Colonic mucosa (tissue), 4 donors: ENCODE data around the gene ROGDI. TPM values are rescaled to one million over a fixed set of nuclear protein-coding genes. Genes with fewer than 3 reads are reported as not detected.

Experiments
- DNase-seq: peaks from one replicate; pipeline ENCODE4 v3.0.0-alpha.2; 2020
- H3K27ac ChIP-seq: fragments of 200-600 bp; one replicate; pipeline ENCODE4 v1.8.0; 2021
- H3K27me3 ChIP-seq: fragments of 200-600 bp; one replicate; pipeline ENCODE4 v1.8.0; 2021
- H3K36me3 ChIP-seq: fragments of 200-600 bp; one replicate; pipeline ENCODE4 v1.8.0; 2021
- H3K4me1 ChIP-seq: fragments of 200-600 bp; one replicate; pipeline ENCODE4 v1.8.0; 2021; ENCODE audit warnings: mild to moderate bottlenecking
- H3K4me3 ChIP-seq: fragments of 200-600 bp; one replicate; pipeline ENCODE4 v1.8.0; 2021
- H3K9ac ChIP-seq, 2 donors: one replicate each; pipeline ENCODE4 v1.7.0; 2013; ENCODE audit warnings: control low read depth in 2 of 2, low read depth in 2 of 2, low read length in 2 of 2
- H3K9me3 ChIP-seq: fragments of 200-600 bp; one replicate; pipeline ENCODE4 v1.8.0; 2021
- intact Hi-C: fragments of 100-400 bp; cut with DNase I; formaldehyde crosslinking; loops from one replicate; pipeline ENCODE4 v1.14.1; 2022
- total RNA-seq, 2 donors: library from RNA; stranded (reverse); fragmentation: NEBNext Ultra II Directional in 1 of 2; extraction: Animal tissue kit (Norgen Biotek cat#: 25700) in 1 of 2; gene quantifications; one replicate each; pipeline ENCODE4 v1.2.1, GENCODE V29; 2021
- TF ChIP-seq, protein P1 (sequence below): fragments of 200-600 bp; IDR thresholded peaks from one replicate; pipeline ENCODE4 v1.8.0; 2022; ENCODE audit warnings: antibody characterized with exemption, mild to moderate bottlenecking
- donor health status: healthy.
- donor health status: DM: no; HTN: no; CAD: no.
- donor health status: DM: no; HTN: no; CAD: no.

The ROGDI gene
- total RNA-seq, 2 donors from 2014 or later, result 18.1 to 23.9 TPM

DNA sequence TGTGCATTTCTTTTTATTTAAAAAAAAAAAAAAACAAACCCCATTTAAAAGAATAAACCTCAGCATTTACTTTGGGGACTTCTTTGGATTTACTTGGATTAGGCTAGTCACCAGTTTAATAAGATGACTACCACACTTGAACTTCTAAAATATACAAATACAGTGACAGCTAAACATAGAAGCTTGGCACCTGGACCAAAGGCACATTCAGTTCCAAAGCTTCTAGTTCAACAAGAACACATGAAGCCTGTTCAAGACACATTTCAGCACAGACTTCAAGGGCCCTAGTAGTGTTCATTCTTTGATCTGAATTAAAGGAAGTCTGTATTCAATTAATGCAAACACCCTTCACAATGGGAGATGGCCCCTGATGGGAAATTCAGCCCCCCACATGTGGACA, 11.6 kb upstream of the ROGDI start:
- TF ChIP-seq, protein P1, sequence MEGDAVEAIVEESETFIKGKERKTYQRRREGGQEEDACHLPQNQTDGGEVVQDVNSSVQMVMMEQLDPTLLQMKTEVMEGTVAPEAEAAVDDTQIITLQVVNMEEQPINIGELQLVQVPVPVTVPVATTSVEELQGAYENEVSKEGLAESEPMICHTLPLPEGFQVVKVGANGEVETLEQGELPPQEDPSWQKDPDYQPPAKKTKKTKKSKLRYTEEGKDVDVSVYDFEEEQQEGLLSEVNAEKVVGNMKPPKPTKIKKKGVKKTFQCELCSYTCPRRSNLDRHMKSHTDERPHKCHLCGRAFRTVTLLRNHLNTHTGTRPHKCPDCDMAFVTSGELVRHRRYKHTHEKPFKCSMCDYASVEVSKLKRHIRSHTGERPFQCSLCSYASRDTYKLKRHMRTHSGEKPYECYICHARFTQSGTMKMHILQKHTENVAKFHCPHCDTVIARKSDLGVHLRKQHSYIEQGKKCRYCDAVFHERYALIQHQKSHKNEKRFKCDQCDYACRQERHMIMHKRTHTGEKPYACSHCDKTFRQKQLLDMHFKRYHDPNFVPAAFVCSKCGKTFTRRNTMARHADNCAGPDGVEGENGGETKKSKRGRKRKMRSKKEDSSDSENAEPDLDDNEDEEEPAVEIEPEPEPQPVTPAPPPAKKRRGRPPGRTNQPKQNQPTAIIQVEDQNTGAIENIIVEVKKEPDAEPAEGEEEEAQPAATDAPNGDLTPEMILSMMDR, result no peak
- intact Hi-C loops, result no loop called here
- H3K27me3 ChIP-seq, result no peaks in the 10 kb centered on the region
- H3K4me3 ChIP-seq, result no peak overlapping the region
- H3K36me3 ChIP-seq, result peaks cover 3% of the 10 kb centered on the region
- H3K9ac ChIP-seq, result no peak overlapping the region
- no peak overlapping the region for H3K27ac ChIP-seq
- H3K4me1 ChIP-seq, result no peaks in the 10 kb centered on the region
- no peak for DNase-seq
- H3K9me3 ChIP-seq, result no peaks in the 10 kb centered on the region

DNA sequence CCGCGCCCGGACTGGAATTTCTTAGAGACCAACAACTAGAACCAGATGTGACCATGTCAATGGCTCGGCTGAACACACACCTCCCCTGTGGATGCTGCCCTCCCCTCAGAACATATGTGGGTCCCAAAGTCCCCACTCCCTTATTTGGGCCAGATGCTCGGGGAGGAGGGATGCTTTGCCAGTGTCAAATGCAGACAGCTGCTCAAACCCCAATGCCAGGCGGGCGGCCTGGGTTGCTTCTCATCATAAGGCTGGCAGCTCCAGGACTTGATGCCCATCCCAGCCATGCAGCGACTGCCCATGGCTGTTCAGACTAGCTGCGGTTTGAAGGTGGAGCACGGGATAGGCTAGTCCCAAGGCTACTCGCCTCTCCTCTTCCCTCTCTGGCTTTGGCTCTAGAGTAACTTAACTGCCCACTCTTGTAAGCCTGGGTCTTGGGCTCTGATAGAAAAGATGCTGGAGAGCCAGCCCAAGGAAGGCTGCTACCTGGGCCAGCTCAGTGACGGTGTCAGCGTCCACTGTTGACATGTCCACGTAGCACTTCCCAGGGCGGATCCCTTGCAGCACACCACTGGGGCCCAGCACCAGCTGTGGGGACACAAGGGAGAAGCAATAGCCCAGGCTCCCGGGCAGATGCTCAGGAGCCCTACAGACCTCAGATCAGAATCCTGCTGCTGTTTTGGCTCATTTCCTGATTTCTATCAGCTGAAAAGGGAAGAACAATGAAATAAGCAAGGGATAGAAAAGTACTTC, 11.0 kb upstream of the ROGDI start:
- Histone ChIP-seq H3K27ac (no peak overlapping the region), H3K9me3 (no peaks in the 10 kb centered on the region), H3K27me3 (no peaks in the 10 kb centered on the region), H3K36me3 (peaks cover 3% of the 10 kb centered on the region), H3K4me3 (no peak overlapping the region), H3K9ac (no peak overlapping the region), H3K4me1 (no peaks in the 10 kb centered on the region)
- no peak for DNase-seq
- TF ChIP-seq, protein P1, result no peak
- intact Hi-C loops, result no loop called here

DNA sequence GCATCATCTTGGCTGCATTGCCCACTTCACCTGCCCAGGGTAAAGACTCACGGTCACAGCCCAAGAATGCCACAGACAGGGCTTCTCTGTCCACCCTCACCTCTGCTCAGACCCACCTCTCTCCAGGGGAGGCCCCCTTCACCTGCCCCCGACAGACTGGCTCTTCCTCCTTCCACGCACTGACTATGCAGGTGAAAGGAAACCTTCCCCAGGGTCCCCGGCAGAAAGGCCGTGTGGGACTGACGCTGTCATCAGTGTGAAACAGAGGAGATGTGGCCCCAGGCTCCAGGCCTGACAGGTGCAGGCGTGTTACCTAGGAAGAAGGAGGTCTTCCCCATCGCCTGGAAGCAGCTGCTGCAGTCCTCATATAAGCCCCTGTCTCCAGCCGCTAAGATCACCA, 9.3 kb upstream of the ROGDI start:
- H3K36me3 ChIP-seq, result peaks cover 4% of the 10 kb centered on the region

DNA sequence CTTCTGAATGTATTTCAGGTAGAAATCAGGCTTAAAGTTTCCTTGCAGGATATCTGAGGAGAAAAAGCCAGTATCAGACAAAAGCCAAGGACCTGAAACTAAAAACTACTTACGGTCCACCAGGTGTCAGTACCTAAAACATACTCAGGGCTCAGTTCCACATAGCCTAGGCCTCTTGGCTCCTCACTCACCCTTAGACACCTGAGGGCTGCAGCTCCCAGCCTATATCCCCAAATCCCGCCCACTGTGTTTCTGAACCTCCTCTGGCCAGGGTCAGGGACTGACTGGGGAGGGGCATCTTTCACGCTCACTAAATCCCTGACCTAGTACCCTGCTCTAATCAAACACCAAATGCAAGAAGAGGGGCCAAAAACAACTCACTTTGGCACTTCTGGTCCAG, 8.8 kb upstream of the ROGDI start:
- no peak overlapping the region for H3K4me3 ChIP-seq
- no peak for DNase-seq
- H3K9me3 ChIP-seq, result no peaks in the 10 kb centered on the region
- H3K36me3 ChIP-seq, result peaks cover 4% of the 10 kb centered on the region
- intact Hi-C loops, result no loop called here
- H3K4me1 ChIP-seq, result no peaks in the 10 kb centered on the region
- no peak overlapping the region for H3K9ac ChIP-seq
- H3K27me3 ChIP-seq, result no peaks in the 10 kb centered on the region
- TF ChIP-seq, protein P1, result no peak
- H3K27ac ChIP-seq, result no peak overlapping the region

More for the DNA sequence above, 9.3 kb upstream of the ROGDI start:
- no peak overlapping the region for H3K27ac ChIP-seq
- no peaks in the 10 kb centered on the region for H3K4me1 ChIP-seq
- no peak overlapping the region for H3K4me3 ChIP-seq
- TF ChIP-seq, protein P1, result no peak
- intact Hi-C loops, result no loop called here
- no peaks in the 10 kb centered on the region for H3K27me3 ChIP-seq
- no peak for DNase-seq
- H3K9me3 ChIP-seq, result no peaks in the 10 kb centered on the region
- H3K9ac ChIP-seq, result no peak overlapping the region

DNA sequence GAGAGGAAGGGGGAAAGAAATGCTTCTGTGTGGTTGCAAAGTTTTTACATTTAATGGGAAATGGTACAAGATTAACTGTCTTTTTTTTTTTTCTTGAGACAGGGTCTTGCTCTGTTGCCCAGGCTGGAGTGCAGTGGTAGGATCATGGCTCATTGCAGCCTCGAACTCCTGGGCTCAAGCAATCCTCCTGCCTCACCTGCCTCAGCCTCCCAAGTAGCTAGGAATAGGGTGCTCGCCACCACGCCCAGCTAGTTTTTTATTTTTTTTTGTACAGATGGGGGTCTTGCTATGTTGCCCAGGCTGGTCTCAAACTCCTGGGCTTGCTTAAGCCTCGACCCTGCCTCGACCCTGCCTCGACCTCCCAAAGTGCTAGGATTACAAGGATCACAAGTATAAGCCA, 3.8 kb upstream of the ROGDI start:
- intact Hi-C loops, result no loop called here
- TF ChIP-seq, protein P1, result no peak
- DNase-seq, result no peak

More for the DNA sequence above, 3.8 kb upstream of the ROGDI start:
- no peak overlapping the region for H3K9ac ChIP-seq
- H3K36me3 ChIP-seq, result peaks cover 4% of the 10 kb centered on the region
- H3K27ac ChIP-seq, result no peak overlapping the region
- no peaks in the 10 kb centered on the region for H3K27me3 ChIP-seq
- H3K4me1 ChIP-seq, result peaks cover 8% of the 10 kb centered on the region
- H3K4me3 ChIP-seq, result no peak overlapping the region
- H3K9me3 ChIP-seq, result no peaks in the 10 kb centered on the region
